Activated naive CD8-positive, alpha-beta T cell treated with anti-CD3 and anti-CD28 coated beads, Interleukin-2, amount 50 U/mL, for 24 hours (primary cell): ENCODE data around the gene C19orf12.
A peak's percentile ranks its signal among the peaks of the same experiment; 100 is the strongest.

Source experiments
- ATAC-seq: fragments of 150-1000 bp; cut with Tn5 transposase; one replicate; pipeline ENCODE4 v1.10.0; 2021
- DNase-seq: peaks from one replicate; pipeline ENCODE4 v3.0.0; 2021
- H3K27ac Mint-ChIP-seq: one replicate; pipeline ENCODE4 v1.8.0; 2021; ENCODE audit warnings: mild to moderate bottlenecking, mixed read lengths
- H3K27me3 Mint-ChIP-seq: one replicate; pipeline ENCODE4 v1.8.0; 2021; ENCODE audit warnings: mixed read lengths
- H3K36me3 Mint-ChIP-seq: one replicate; pipeline ENCODE4 v1.8.0; 2021; ENCODE audit warnings: low read depth, mixed read lengths
- H3K4me1 Mint-ChIP-seq: one replicate; pipeline ENCODE4 v1.8.0; 2021; ENCODE audit warnings: mixed read lengths
- H3K4me3 Mint-ChIP-seq: one replicate; pipeline ENCODE4 v1.8.0; 2021; ENCODE audit warnings: mild to moderate bottlenecking, moderate library complexity, mixed read lengths
- H3K9me3 Mint-ChIP-seq: one replicate; pipeline ENCODE4 v1.8.0; 2021; ENCODE audit warnings: mixed read lengths

The C19orf12 gene

DNA sequence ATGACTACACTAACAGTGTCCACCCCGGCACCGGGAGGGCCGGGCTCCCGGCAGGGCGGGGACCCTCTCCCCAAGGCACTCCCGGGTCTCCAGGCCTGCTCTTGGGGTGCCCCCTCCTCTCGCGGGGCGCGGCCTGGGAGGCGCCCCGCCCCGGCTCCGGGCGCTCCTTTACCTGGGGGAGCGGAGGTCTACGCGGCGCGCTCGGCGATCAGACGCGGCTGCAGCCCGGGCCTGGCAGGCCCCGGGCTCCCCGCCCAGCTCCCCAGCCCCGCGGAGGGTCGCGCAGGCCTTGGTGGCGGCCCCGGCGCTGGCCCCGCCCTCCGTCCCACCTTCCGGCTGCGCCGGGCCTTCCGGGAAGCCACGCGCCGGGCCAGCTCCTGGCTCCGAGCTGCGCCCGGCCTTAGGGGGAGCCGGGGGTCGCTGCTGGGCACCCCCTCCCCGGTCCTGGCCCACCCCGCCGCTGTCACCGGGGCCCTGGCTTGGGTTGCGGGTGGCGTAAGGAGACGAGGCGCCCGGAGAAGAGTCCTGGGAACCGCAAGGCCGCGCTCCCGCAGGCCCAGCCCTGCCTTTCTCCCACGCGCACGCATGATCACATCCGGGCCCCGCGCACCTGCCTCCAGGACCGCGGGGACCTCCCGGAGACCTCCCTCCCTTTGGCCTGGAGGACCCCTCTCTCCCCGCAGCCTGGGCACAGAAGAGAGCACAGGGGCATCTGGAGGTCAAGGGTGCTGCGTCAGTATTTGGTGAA lies at the start of gene C19orf12:
C19orf12 (minus strand) TSS at position 309 of the 748 bp plus-strand sequence. CDS start 6,848 bp downstream, outside the sequence.
- Mint-ChIP-seq H3K4me1 (peaks cover 57% of the 10 kb centered on the region), H3K27ac (peak within 1 kb of the TSS; percentile 93), H3K36me3 (peaks cover 16% of the 10 kb centered on the region), H3K9me3 (no peaks in the 10 kb centered on the region), H3K4me3 (peak within 1 kb of the TSS; percentile 89), H3K27me3 (no peaks in the 10 kb centered on the region)
- ATAC-seq: peak; percentile 60
- peak; percentile 72 for DNase-seq

DNA sequence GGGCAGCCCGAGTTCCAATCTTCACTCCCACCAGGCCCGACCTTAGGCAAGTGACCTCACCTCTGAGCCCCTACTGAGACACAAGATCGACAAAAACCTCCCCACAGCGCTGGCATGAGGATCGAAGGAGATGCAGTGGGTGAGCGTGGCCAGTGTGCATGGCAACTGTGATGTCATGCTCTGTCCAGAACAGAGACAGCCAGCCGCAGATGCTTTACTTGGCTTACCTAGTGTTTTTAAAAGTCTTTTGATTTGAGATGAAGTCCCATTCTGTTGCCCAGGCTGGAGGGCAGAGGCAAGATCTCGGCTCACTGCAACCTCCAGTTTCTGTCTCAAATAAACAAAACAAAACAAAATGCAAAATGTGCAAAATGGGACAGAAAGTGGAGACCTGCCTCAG lies 49.3 kb upstream of the C19orf12 start:
- ATAC-seq (no peak), DNase-seq (no peak)
- Mint-ChIP-seq H3K36me3 (no peaks in the 10 kb centered on the region), H3K27me3 (peaks cover 3% of the 10 kb centered on the region), H3K4me3 (no peak overlapping the region), H3K27ac (no peak overlapping the region), H3K9me3 (no peaks in the 10 kb centered on the region), H3K4me1 (no peaks in the 10 kb centered on the region)

- no peak for DNase-seq
- H3K27me3 Mint-ChIP-seq: peaks cover 3% of the 10 kb centered on the region
- no peaks in the 10 kb centered on the region for H3K4me1 Mint-ChIP-seq
- H3K27ac Mint-ChIP-seq: no peak overlapping the region
- H3K9me3 Mint-ChIP-seq: no peaks in the 10 kb centered on the region
- no peak for ATAC-seq
- H3K36me3 Mint-ChIP-seq: no peaks in the 10 kb centered on the region
- no peak overlapping the region for H3K4me3 Mint-ChIP-seq
Measured at GRCh38 chr19:29763196-29763595, 48.1 kb upstream of the C19orf12 start.

- ATAC-seq (no peak), DNase-seq (no peak)
- Mint-ChIP-seq H3K9me3 (no peaks in the 10 kb centered on the region), H3K27me3 (peaks cover 3% of the 10 kb centered on the region), H3K4me3 (no peak overlapping the region), H3K36me3 (no peaks in the 10 kb centered on the region), H3K4me1 (no peaks in the 10 kb centered on the region), H3K27ac (no peak overlapping the region)
Measured at GRCh38 chr19:29761575-29762232, 46.6 kb upstream of the C19orf12 start.

GRCh38 chr19:29760752-29761502 lies 45.9 kb upstream of the C19orf12 start:
- no peak for DNase-seq
- H3K4me3 Mint-ChIP-seq: no peak overlapping the region

GRCh38 chr19:29759359-29759758 lies 44.3 kb upstream of the C19orf12 start:
- ATAC-seq: no peak
- Mint-ChIP-seq H3K27me3 (peaks cover 3% of the 10 kb centered on the region), H3K4me3 (no peak overlapping the region), H3K9me3 (no peaks in the 10 kb centered on the region), H3K27ac (no peak overlapping the region), H3K4me1 (no peaks in the 10 kb centered on the region), H3K36me3 (no peaks in the 10 kb centered on the region)
- no peak for DNase-seq

More at GRCh38 chr19:29760752-29761502, 45.9 kb upstream of the C19orf12 start:
- no peaks in the 10 kb centered on the region for H3K36me3 Mint-ChIP-seq
- no peaks in the 10 kb centered on the region for H3K9me3 Mint-ChIP-seq
- no peak overlapping the region for H3K27ac Mint-ChIP-seq
- H3K4me1 Mint-ChIP-seq: no peaks in the 10 kb centered on the region
- ATAC-seq: no peak
- H3K27me3 Mint-ChIP-seq: peaks cover 3% of the 10 kb centered on the region

GRCh38 chr19:29758863-29759262 lies 43.8 kb upstream of the C19orf12 start:
- DNase-seq: no peak
- peaks cover 3% of the 10 kb centered on the region for H3K27me3 Mint-ChIP-seq

GRCh38 chr19:29757551-29757950 lies 42.5 kb upstream of the C19orf12 start:
- Mint-ChIP-seq H3K4me3 (no peak overlapping the region), H3K36me3 (no peaks in the 10 kb centered on the region), H3K27me3 (peaks cover 3% of the 10 kb centered on the region), H3K27ac (no peak overlapping the region), H3K4me1 (no peaks in the 10 kb centered on the region), H3K9me3 (no peaks in the 10 kb centered on the region)
- ATAC-seq (no peak), DNase-seq (no peak)

More at GRCh38 chr19:29758863-29759262, 43.8 kb upstream of the C19orf12 start:
- Mint-ChIP-seq H3K4me1 (no peaks in the 10 kb centered on the region), H3K9me3 (no peaks in the 10 kb centered on the region), H3K27ac (no peak overlapping the region), H3K36me3 (no peaks in the 10 kb centered on the region), H3K4me3 (no peak overlapping the region)
- ATAC-seq: no peak

DNA sequence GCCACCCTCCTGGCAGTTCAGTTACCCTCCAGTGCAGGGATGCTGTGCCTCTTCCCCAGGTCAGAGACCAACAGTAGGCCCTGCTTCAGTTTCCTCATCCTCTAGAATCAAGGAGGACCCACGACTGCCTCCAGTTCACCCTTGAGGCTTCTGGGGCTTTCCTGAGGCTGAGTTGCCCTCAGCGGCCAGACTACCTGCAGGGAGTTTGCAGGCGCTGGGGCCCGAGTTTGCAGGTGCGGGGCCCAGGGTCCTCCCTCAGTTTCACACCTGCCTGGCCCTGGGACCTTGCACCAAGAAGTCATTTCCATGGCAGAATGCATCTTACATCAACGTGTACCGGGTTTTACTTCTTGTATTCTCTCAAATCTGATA lies 38.9 kb upstream of the C19orf12 start:
- DNase-seq (no peak), ATAC-seq (no peak)
- Mint-ChIP-seq H3K4me3 (no peak overlapping the region), H3K36me3 (no peaks in the 10 kb centered on the region), H3K27me3 (peaks cover 2% of the 10 kb centered on the region), H3K4me1 (no peaks in the 10 kb centered on the region), H3K27ac (no peak overlapping the region), H3K9me3 (no peaks in the 10 kb centered on the region)

DNA sequence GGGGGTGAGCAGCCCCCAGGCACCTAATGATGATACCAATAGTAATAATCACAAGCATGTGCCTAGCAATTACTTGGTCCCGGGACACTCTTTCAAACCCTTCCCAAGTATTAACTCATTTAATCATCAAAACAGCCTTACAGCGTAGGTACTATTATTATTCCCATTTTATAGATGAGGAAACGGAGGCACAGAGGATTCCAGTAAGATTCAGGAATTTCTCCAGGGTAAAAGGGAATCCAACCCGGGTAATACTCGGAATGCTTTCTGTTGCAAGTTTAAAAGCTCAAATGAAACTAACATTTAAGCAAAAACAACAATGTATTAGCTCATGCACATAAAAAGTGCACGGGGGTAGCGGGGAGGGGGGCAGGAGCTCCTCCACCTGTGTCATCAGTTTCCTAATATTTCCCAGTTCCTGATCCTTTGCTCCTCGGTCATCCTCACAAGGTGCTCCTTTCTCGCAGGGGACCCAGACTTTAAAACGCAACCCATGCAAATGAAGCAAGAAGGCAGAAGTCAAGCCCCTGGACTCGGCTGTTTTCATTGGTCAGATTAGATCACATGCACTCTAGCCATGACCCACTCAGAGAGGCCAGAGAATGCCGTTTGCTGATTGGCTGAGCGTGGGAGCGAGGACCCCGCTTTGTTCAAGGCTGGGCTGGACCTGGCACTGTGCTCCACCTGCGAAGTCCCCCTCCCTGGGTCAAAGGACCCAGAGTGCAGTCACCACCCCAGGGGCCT lies 38.3 kb upstream of the C19orf12 start:
- Mint-ChIP-seq H3K27me3 (peaks cover 2% of the 10 kb centered on the region), H3K9me3 (no peaks in the 10 kb centered on the region), H3K36me3 (no peaks in the 10 kb centered on the region), H3K4me3 (no peak overlapping the region), H3K27ac (no peak overlapping the region), H3K4me1 (no peaks in the 10 kb centered on the region)
- no peak for DNase-seq
- no peak for ATAC-seq

GRCh38 chr19:29752450-29753025 lies 37.5 kb upstream of the C19orf12 start:
- DNase-seq: no peak
- no peaks in the 10 kb centered on the region for H3K9me3 Mint-ChIP-seq
- H3K27me3 Mint-ChIP-seq: peaks cover 2% of the 10 kb centered on the region
- no peak for ATAC-seq
- no peak overlapping the region for H3K27ac Mint-ChIP-seq
- H3K4me3 Mint-ChIP-seq: no peak overlapping the region
- no peaks in the 10 kb centered on the region for H3K36me3 Mint-ChIP-seq
- no peaks in the 10 kb centered on the region for H3K4me1 Mint-ChIP-seq

- no peak overlapping the region for H3K4me3 Mint-ChIP-seq
- peaks cover 2% of the 10 kb centered on the region for H3K27me3 Mint-ChIP-seq
- no peaks in the 10 kb centered on the region for H3K9me3 Mint-ChIP-seq
- H3K27ac Mint-ChIP-seq: no peak overlapping the region
- H3K4me1 Mint-ChIP-seq: no peaks in the 10 kb centered on the region
- DNase-seq (no peak), ATAC-seq (no peak)
- H3K36me3 Mint-ChIP-seq: no peaks in the 10 kb centered on the region
Measured at GRCh38 chr19:29751932-29752331, 36.9 kb upstream of the C19orf12 start.

DNA sequence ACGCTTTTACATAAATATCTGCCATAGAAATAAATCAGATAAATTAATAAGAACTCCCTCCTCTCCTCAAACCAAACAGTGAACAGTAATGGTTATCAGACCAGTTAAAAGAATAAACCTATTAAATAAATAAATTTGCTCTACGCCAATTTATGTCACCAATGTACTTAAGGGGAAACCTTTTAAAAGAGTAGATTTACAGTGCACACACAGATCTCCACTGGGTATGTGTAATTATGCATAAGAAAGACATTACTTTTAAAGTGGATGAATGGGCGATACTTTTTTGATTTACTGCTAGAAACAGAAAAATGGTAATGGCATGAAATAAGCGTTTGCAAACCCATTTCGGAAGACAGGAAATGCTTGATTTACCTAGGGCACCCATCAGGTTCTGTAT lies 34.9 kb upstream of the C19orf12 start:
- Mint-ChIP-seq H3K4me3 (no peak overlapping the region), H3K27me3 (peaks cover 2% of the 10 kb centered on the region), H3K4me1 (no peaks in the 10 kb centered on the region), H3K9me3 (no peaks in the 10 kb centered on the region), H3K27ac (no peak overlapping the region), H3K36me3 (no peaks in the 10 kb centered on the region)
- ATAC-seq (no peak), DNase-seq (no peak)
